ENCODE measurements around the gene NPVF.

The NPVF gene

GRCh38 chr7:25223206-25223605 lies 5.1 kb downstream of the NPVF start:
- no peak for DNase-seq

GRCh38 chr7:25222666-25223065 lies 5.6 kb downstream of the NPVF start:
- DNase-seq: no peak

GRCh38 chr7:25221009-25221408 lies 7.3 kb downstream of the NPVF start:
- no peak for DNase-seq

- DNase-seq: no peak
Observed at GRCh38 chr7:25218191-25218590, 10.1 kb downstream of the NPVF start.

- no peak for DNase-seq
Observed at GRCh38 chr7:25216837-25217236, 11.4 kb downstream of the NPVF start.

DNA sequence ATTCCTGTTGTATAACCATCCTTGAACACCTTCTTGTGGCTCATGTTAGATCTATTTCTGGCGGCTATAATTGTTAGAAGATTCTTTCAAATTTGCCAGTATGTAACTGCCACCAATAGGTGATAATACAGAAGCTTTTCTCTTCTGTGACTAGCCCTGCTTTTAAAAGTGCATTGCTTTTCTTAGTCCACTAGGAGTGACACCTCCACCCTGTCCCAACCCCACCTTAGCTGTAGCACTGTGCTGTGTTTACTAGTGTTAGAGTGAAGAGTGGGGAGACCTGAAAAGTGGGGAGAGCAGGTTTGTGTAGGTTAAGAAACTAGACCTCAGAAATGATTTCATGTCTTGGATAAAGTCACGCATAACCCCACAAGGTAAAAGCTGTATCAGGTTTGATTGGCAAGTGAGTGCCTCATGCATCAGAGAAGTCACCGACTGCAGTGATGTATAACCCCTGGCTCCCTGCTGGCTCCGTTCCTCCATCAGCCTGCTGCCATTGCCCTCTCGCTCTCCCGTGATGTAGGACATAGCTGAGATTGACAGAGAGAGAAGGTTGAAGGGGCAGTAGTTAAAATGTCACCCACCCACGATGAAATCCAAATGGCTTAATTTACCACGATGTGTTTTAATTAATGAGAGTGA lies 12.5 kb downstream of the NPVF start:
- DNase-seq: no peak

GRCh38 chr7:25208525-25209221 lies 19.6 kb downstream of the NPVF start:
- no peak for DNase-seq

- DNase-seq: no peak
Observed at GRCh38 chr7:25207887-25208286, 20.4 kb downstream of the NPVF start.

- no peak for DNase-seq
Observed at GRCh38 chr7:25206765-25207164, 21.5 kb downstream of the NPVF start.

GRCh38 chr7:25196132-25196896 lies 32.0 kb downstream of the NPVF start:
- DNase-seq: no peak

- DNase-seq: no peak
Observed at GRCh38 chr7:25194036-25194435, 34.2 kb downstream of the NPVF start.

- DNase-seq: no peak
Observed at GRCh38 chr7:25192043-25192442, 36.2 kb downstream of the NPVF start.

GRCh38 chr7:25189197-25189596 lies 39.1 kb downstream of the NPVF start:
- DNase-seq: no peak

DNA sequence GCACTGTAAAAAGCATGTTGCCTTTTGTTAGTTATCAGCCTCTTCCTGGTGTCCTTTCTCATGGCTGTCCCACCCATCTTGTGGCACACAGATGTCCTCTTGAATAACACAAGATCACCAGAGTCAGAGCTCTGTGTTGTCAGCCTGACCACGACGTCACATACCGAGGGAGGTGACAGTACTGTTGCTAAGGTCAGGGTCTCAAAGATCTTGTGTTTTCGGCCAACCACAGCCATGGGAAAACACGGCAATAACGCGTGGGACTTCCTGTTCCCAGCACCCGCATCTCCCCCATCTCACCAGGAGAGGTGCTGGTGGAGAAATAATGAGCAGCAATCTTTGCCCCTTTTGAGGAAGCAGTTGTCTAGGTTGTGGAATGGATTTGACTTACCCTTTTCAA lies 40.4 kb downstream of the NPVF start:
- no peak for DNase-seq

- DNase-seq: no peak
Observed at GRCh38 chr7:25186436-25186835, 41.9 kb downstream of the NPVF start.

GRCh38 chr7:25181532-25181931 lies 46.8 kb downstream of the NPVF start:
- no peak for DNase-seq

DNA sequence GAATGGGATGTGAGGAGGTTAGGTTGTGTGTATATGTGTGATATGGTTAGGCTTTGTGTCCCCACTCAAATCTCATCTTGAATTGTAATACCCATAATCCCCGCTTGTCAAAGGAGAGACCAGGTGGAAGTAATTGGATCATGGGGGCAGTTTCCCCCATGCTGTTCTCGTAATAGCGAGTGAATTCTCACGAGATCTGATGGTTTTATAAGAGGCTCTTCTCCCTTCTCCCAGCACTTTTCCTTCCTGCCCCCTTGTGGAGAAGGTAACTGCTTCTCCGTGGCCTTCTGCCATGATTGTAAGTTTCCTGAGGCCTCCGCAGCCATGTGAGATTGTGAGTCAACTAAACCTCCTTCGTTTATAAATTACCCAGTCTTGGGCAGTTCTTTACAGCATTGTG lies 47.3 kb downstream of the NPVF start:
- DNase-seq: no peak

- no peak for DNase-seq
Observed at GRCh38 chr7:25180592-25180923, 47.7 kb downstream of the NPVF start.

DNA sequence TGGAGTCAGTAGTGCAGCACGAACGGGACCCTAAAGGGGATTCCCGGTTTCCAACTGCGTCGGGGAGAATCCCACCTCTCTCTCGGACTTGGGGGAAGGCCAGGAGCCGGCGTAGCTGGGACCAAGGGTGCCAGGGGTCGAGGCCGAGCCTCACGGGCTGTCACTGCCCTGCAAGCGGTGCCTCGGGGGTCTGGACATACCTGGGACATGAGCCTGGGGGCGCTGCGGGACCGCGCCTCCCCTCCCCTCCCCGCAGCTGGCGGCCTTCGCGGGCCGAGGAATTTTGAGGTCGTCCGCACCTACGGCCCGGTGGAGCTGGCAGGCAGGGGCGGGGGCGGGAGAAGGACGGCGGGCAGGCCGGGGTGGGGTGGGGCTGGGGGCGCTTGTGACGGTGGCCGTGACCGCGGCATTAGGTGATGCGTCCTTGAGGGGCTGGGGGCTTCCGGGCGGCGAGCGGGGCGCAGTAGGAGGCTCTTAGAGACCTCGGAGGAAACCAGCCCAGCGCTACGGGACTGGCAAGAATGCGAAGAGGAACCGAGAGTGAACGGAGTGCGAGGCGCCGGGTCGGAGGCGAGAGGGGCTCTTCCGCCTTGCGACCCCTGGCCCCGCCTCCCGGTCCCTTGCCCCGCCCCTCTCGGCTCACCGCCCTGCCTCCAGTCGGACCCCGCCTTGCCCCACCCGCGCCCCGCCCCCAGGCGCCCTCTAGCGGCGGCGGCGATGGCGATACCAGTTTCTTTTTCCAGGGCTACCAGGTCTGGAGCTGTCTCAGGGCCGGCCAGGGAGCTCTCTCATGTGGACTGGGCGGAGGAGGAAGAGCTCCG lies 48.3 kb downstream of the NPVF start:
- DNase-seq: peak; percentile 56

DNA sequence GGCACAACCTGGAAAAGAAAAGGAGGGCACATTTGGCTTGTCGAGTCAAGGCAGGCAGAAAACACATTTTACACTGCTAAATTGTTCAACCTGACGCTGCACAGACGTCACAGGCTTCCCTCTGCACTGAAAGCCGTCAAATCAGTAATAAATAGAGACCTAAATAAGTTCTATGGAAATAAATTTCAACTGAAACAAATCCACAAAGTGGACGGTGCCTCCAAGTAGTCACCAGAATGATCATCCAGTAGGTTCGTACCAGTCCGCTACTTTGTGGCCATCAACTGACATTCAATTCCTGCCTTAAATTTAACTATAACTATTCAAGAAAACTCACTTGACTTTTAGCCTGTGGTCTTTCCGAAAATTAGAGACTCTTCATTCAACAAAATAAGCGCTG lies 49.0 kb downstream of the NPVF start:
- no peak for DNase-seq
